Measurements from ENCODE around the gene ANKRD40CL. TPM values are rescaled to one million over a fixed set of nuclear protein-coding genes. Genes with fewer than 3 reads are reported as not detected.

Gene ANKRD40CL
- total and polyA plus RNA-seq, 2 experiments from 2014 or later = not detected

GRCh38 chr17:50764734-50765149 lies 2.6 kb downstream of the ANKRD40CL start:
- in situ Hi-C loops (cut with MboI) = no loop called here
- Histone ChIP-seq H3K27ac (no peak overlapping the region), H3K4me2 (ENCODE audit: unreplicated experiment) (no peak overlapping the region), H2AFZ (no peak overlapping the region), H3K9me3 (ENCODE audit: low read depth) (no peaks in the 10 kb centered on the region), H3K4me3 (no peak overlapping the region), H3K27me3 (replicated peaks; ENCODE audit: insufficient read depth) (no peaks in the 10 kb centered on the region), H3K4me1 (ENCODE audit: insufficient read depth) (no peaks in the 10 kb centered on the region), H4K20me1 (ENCODE audit: insufficient read depth) (no peaks in the 10 kb centered on the region), H3K79me2 (ENCODE audit: insufficient read depth) (no peaks in the 10 kb centered on the region), H3K9ac (no peak overlapping the region), H3K36me3 (ENCODE audit: low read depth) (no peaks in the 10 kb centered on the region), H3K9me2 (ENCODE audit: insufficient read depth) (no peaks in the 10 kb centered on the region), H3F3A (ENCODE audit: insufficient read depth) (no peaks in the 10 kb centered on the region)
- TF ChIP-seq EZH2phosphoT487 (IDR thresholded peaks at IDR 0.05; ENCODE audit: insufficient read depth, low read depth) = no peak
- no peak for TF ChIP-seq EZH2 (IDR thresholded peaks at IDR 0.05; ENCODE audit: insufficient read depth, poor library complexity, severe bottlenecking)
- no peak for DNase-seq
- WGBS, 2 experiments (ENCODE audit: low coverage in 1 of 2, low lambda C conversion rate in 2 of 2, missing lambda C conversion rate in 2 of 2) = 37 to 38% methylated on average over 2 of the region's 2 CpGs

DNA sequence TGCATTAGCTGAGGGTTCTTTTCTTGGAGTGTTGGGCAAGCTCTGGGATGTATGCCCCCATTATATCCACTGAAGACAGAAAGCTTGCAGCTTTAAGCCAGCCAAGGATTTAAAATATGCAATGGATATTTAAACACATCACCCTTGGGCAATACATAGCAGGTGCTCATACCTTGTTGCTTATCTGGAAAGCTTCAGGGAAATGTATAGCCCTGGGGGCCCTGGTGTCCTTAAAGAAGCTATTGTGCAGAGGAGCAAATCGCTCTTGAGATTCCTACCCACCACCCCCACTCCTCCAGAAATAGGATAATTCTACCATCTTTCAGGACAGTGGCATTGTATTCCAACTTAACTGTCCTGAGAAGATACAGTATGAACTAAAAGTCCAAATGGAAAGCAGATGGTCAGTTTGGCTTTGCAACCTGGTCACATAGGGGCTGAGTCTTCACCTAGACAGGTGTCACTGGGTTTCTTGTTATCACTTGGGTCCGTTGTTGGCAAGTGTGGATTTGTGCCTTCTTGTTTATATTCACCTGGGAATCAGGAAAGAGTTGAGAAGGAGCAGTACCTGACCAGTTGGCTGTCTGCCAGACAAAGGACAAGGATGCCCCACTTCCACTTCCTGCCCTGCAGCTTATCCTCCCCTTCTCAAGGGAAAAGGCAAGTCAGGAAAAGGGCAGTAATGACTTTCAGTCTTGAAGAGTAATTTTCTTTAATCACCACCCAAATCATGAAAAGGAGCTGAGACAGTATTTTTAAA lies 3.4 kb downstream of the ANKRD40CL start:
- H2AFZ ChIP-seq = peak overlapping the region; percentile 95; the same call in 1 of the 2 replicates
- no peak overlapping the region for H3K4me3 ChIP-seq
- in situ Hi-C loops (cut with MboI) = no loop called here
- H3K27me3 ChIP-seq (replicated peaks; ENCODE audit: insufficient read depth) = no peaks in the 10 kb centered on the region
- no peak overlapping the region for H3K27ac ChIP-seq
- no peaks in the 10 kb centered on the region for H3K9me3 ChIP-seq (ENCODE audit: low read depth)
- H3K4me1 ChIP-seq (ENCODE audit: insufficient read depth) = no peaks in the 10 kb centered on the region
- H3K9me2 ChIP-seq (ENCODE audit: insufficient read depth) = no peaks in the 10 kb centered on the region
- no peaks in the 10 kb centered on the region for H3K36me3 ChIP-seq (ENCODE audit: low read depth)
- H3F3A ChIP-seq (ENCODE audit: insufficient read depth) = no peaks in the 10 kb centered on the region
- 88 to 100% methylated on average over 2 of the region's 2 CpGs for WGBS, 2 experiments (ENCODE audit: low coverage in 1 of 2, low lambda C conversion rate in 2 of 2, missing lambda C conversion rate in 2 of 2)
- H3K4me2 ChIP-seq (ENCODE audit: unreplicated experiment) = no peak overlapping the region
- no peak for DNase-seq
- no peaks in the 10 kb centered on the region for H3K79me2 ChIP-seq (ENCODE audit: insufficient read depth)
- H3K9ac ChIP-seq = no peak overlapping the region
- no peak for TF ChIP-seq EZH2phosphoT487 (IDR thresholded peaks at IDR 0.05; ENCODE audit: insufficient read depth, low read depth)
- TF ChIP-seq EZH2 (IDR thresholded peaks at IDR 0.05; ENCODE audit: insufficient read depth, poor library complexity, severe bottlenecking) = no peak
- H4K20me1 ChIP-seq (ENCODE audit: insufficient read depth) = no peaks in the 10 kb centered on the region

DNA sequence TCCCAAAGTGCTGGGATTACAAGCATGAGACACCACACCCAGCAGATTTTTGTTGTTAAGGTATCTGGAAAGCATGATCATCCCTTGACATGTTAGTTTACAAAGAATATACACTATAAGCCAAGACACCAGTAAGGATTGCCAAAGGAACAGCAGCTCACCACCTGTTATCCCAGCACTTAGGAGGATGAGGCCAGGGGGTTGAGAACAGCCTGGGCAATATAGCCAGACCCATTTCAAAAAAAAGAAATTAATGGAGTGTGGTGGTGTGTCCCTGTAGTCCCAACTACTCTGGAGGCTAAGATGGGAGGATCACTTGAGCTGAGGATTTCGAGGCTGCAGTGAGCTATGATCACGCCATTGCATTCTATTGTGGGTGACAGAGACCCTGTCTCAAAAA lies 5.1 kb downstream of the ANKRD40CL start:
- Histone ChIP-seq H3K9ac (no peak overlapping the region), H3K9me3 (ENCODE audit: low read depth) (no peaks in the 10 kb centered on the region), H3K27ac (no peak overlapping the region), H3K4me1 (ENCODE audit: insufficient read depth) (no peaks in the 10 kb centered on the region), H3K9me2 (ENCODE audit: insufficient read depth) (no peaks in the 10 kb centered on the region), H2AFZ (peak overlapping the region; percentile 95; the same call in 1 of the 2 replicates), H3K27me3 (replicated peaks; ENCODE audit: insufficient read depth) (no peaks in the 10 kb centered on the region), H3F3A (ENCODE audit: insufficient read depth) (0 out of 2 replicates have a peak, but pooled peaks cover under 1% of the 10 kb centered on the region), H3K36me3 (ENCODE audit: low read depth) (no peaks in the 10 kb centered on the region), H3K4me3 (no peak overlapping the region), H3K4me2 (ENCODE audit: unreplicated experiment) (no peak overlapping the region), H3K79me2 (ENCODE audit: insufficient read depth) (no peaks in the 10 kb centered on the region), H4K20me1 (ENCODE audit: insufficient read depth) (no peaks in the 10 kb centered on the region)
- no peak for DNase-seq
- WGBS, 2 experiments (ENCODE audit: low coverage in 1 of 2, low lambda C conversion rate in 2 of 2, missing lambda C conversion rate in 2 of 2) = 94 to 97% methylated on average over 2 of the region's 2 CpGs
- TF ChIP-seq EZH2phosphoT487 (IDR thresholded peaks at IDR 0.05; ENCODE audit: insufficient read depth, low read depth) = no peak
- no peak for TF ChIP-seq EZH2 (IDR thresholded peaks at IDR 0.05; ENCODE audit: insufficient read depth, poor library complexity, severe bottlenecking)
- in situ Hi-C loops (cut with MboI) = no loop called here

DNA sequence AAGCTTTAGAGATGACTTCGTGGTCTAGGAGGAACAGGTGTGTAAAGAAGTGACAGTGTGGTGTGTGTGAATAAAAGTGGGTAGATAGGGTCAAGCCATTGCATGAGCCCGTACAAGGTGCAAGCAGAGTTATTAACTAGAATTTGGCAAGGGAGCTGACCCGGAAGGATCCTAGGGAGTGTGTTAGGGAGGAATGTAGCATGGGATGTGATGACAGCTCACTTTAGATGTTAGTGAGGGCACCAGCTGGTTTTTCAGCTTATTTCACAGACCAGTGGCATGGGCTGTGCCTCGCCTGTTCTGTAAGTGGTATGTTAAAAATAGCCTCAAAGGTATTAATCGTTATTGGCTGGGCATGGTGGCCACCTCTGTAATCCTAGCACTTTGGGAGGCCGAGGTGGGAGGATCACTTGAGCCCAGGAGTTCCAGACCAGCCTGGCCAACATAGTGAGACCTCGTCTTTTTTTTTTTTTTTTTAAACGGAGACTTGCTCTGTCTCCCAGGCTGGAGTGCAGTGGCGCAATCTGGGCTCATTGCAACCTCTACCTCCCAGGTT lies 8.3 kb downstream of the ANKRD40CL start:
- 56 to 57% methylated on average over 8 to 9 of the region's 9 CpGs for WGBS, 2 experiments (ENCODE audit: low coverage in 1 of 2, low lambda C conversion rate in 2 of 2, missing lambda C conversion rate in 2 of 2)

More for the DNA sequence above, 8.3 kb downstream of the ANKRD40CL start:
- in situ Hi-C loops (cut with MboI) = no loop called here
- Histone ChIP-seq H3K27ac (no peak overlapping the region), H4K20me1 (ENCODE audit: insufficient read depth) (no peaks in the 10 kb centered on the region), H3K36me3 (ENCODE audit: low read depth) (peaks cover 23% of the 10 kb centered on the region), H3K4me1 (ENCODE audit: insufficient read depth) (no peaks in the 10 kb centered on the region), H2AFZ (no peak overlapping the region), H3K27me3 (replicated peaks; ENCODE audit: insufficient read depth) (no peaks in the 10 kb centered on the region), H3K9me2 (ENCODE audit: insufficient read depth) (no peaks in the 10 kb centered on the region), H3K9ac (no peak overlapping the region), H3F3A (ENCODE audit: insufficient read depth) (peaks cover 24% of the 10 kb centered on the region), H3K79me2 (ENCODE audit: insufficient read depth) (no peaks in the 10 kb centered on the region), H3K4me2 (ENCODE audit: unreplicated experiment) (no peak overlapping the region), H3K4me3 (no peak overlapping the region), H3K9me3 (ENCODE audit: low read depth) (no peaks in the 10 kb centered on the region)
- DNase-seq = no peak
- TF ChIP-seq EZH2 (IDR thresholded peaks at IDR 0.05; ENCODE audit: insufficient read depth, poor library complexity, severe bottlenecking) (no peak), EZH2phosphoT487 (IDR thresholded peaks at IDR 0.05; ENCODE audit: insufficient read depth, low read depth) (no peak)
